Epithelial cell of alveolus of lung (primary cell): ENCODE measurements around the gene KCNT1. TPM values are rescaled to one million over a fixed set of nuclear protein-coding genes. Genes with fewer than 3 reads are reported as not detected.

Experiments
- total RNA-seq: library from RNA; depleted of rRNA; stranded (reverse); fragments of >200 nt; gene quantifications from 2 replicates; pipeline ENCODE4 v1.2.1, GENCODE V29; 2015

Gene KCNT1
- not detected in 2 replicates for total RNA-seq

GRCh38 chr9:135701959-135702721 lies at the start of gene KCNT1:
Gene KCNT1 (plus strand): TSS chr9:135702185. CDS start chr9:135702259, 74 bp downstream.

GRCh38 chr9:135662758-135663450 lies 39.1 kb upstream of the KCNT1 start, which contains the start of gene LCN9:
Gene LCN9 (plus strand): TSS chr9:135663309. CDS start chr9:135663322, 13 bp downstream.

GRCh38 chr9:135699440-135699839 lies 2.5 kb upstream of the KCNT1 start, which contains the start of gene SOHLH1:
Gene SOHLH1 (minus strand): TSS chr9:135699481. CDS start chr9:135699467, 14 bp downstream.

Other genes starting within 250 kb of the KCNT1 start
- gene PPP1R26, start 222.4 kb upstream of the KCNT1 start, total RNA-seq = 4.3 and 5.8 TPM in 2 replicates
- 45.4 and 56.5 TPM in 2 replicates for gene MRPS2, start 201.5 kb upstream of the KCNT1 start, total RNA-seq
- gene LCN1, start 180.7 kb upstream of the KCNT1 start, total RNA-seq = not detected in 2 replicates
- not detected in 2 replicates for gene OBP2A, start 156.1 kb upstream of the KCNT1 start, total RNA-seq
- 0.65 TPM in 1 of 2 replicates, not detected in the other for gene PAEP, start 140.4 kb upstream of the KCNT1 start, total RNA-seq
- gene GLT6D1, start 62.6 kb upstream of the KCNT1 start, total RNA-seq = not detected in 2 replicates
- not detected in 2 replicates for gene LCN9, start 38.9 kb upstream of the KCNT1 start, total RNA-seq
- gene SOHLH1, start 2.7 kb upstream of the KCNT1 start, total RNA-seq = not detected in 2 replicates
- 22.8 and 22.9 TPM in 2 replicates for gene CAMSAP1, start 205.4 kb downstream of the KCNT1 start, total RNA-seq